ENCODE results near the gene IP6K1. TPM values are rescaled to one million over a fixed set of nuclear protein-coding genes. Genes with fewer than 3 reads are reported as not detected.

The IP6K1 gene
- total RNA-seq, 1 experiment from 2014 or later: 13.3 TPM

Small RNA genes within 50 kb of the gene (small RNA-seq; reads per million reads assigned to genes)
- gene AMIGO3 (0 reads per million in 2 experiments), gene COX6CP14 (0 to 0.04 reads per million in 2 experiments)

Other genes with a start within 250 kb of the IP6K1 start
- gene BSN, start 232.1 kb downstream of the IP6K1 start, total RNA-seq (2014; rRNA removed; shearing (Covaris generic)): 0.05 and 0.12 TPM in 2 replicates
- gene APEH, start 112.2 kb downstream of the IP6K1 start, total RNA-seq (2014; rRNA removed; shearing (Covaris generic)): 72.8 and 89.8 TPM in 2 replicates
- 3.2 and 4.0 TPM in 2 replicates for gene MST1, start 97.1 kb downstream of the IP6K1 start, total RNA-seq (2014; rRNA removed; shearing (Covaris generic))
- gene RNF123, start 97.0 kb downstream of the IP6K1 start, total RNA-seq (2014; rRNA removed; shearing (Covaris generic)): 18.2 and 18.6 TPM in 2 replicates
- not detected in 2 replicates for gene AMIGO3, start 66.9 kb downstream of the IP6K1 start, total RNA-seq (2014; rRNA removed; shearing (Covaris generic))
- gene GMPPB, start 62.6 kb downstream of the IP6K1 start, total RNA-seq (2014; rRNA removed; shearing (Covaris generic)): 7.8 and 8.7 TPM in 2 replicates
- gene CDHR4, start 13.3 kb upstream of the IP6K1 start, total RNA-seq (2014; rRNA removed; shearing (Covaris generic)): not detected in 2 replicates
- 0.10 and 0.26 TPM in 2 replicates for gene INKA1, start 16.7 kb upstream of the IP6K1 start, total RNA-seq (2014; rRNA removed; shearing (Covaris generic))
- 1.4 and 2.2 TPM in 2 replicates for gene UBA7, start 27.4 kb upstream of the IP6K1 start, total RNA-seq (2014; rRNA removed; shearing (Covaris generic))
- 5.3 and 5.7 TPM in 2 replicates for gene TRAIP, start 70.0 kb upstream of the IP6K1 start, total RNA-seq (2014; rRNA removed; shearing (Covaris generic))
- 0.26 TPM in 1 of 2 replicates, not detected in the other for gene CAMKV, start 83.4 kb upstream of the IP6K1 start, total RNA-seq (2014; rRNA removed; shearing (Covaris generic))
- gene MST1R, start 117.3 kb upstream of the IP6K1 start, total RNA-seq (2014; rRNA removed; shearing (Covaris generic)): 0.69 and 0.82 TPM in 2 replicates
- 8.9 and 10.8 TPM in 2 replicates for gene MON1A, start 143.3 kb upstream of the IP6K1 start, total RNA-seq (2014; rRNA removed; shearing (Covaris generic))
- 24.6 and 33.8 TPM in 2 replicates for gene RBM6, start 153.6 kb upstream of the IP6K1 start, total RNA-seq (2014; rRNA removed; shearing (Covaris generic))